ENCODE measurements around the gene MPZL2. TPM values are rescaled to one million over a fixed set of nuclear protein-coding genes. Genes with fewer than 3 reads are reported as not detected.
"Not testable (repeated sequence)": the region's sequence is repeated elsewhere in the genome, so short reads cannot be mapped to it uniquely, and the experiment has no call there.

MPZL2 gene
- total RNA-seq: 10 to 100 TPM; 15.8 to 17.8 TPM

DNA sequence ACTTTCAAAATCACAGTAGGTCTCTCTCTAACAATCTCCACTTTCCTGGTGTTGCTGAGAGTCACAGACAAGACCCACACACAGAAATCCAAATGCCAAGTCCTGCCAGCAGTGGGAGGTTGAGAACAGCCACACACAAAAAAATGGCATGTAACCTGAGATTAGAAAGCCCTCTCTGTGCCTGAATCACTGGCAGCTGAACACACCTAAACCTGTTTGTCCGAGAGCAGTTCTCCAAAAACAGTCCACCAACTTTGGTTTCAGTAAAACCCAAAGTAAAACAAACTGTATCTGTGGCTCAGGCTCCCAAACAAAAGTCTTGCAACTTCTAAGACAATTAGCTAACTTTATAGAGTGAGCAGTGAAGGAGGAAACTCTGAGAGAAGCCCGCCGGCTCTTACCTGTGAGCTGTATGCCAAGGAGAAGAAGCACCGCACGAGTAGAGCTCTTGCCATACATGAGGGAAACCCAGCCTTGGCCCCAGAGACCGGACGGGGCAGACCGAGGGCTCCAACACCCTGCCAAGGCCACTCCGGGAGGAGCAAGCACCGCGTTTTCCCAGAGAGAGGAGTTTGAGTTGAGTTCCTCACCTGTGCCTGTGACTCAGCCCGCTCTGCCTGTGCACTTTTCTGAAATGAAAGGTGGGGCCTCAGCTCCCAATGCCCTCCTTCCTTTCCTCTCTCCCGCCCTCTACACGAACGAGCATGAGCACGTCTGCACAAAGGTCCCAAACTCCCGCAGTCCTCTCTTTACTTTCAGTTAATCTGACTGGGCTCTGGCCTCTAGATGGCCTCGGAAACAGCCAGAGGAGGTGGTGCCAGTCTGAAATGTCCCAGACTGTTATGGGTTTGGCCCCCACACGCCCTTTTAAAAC is at the start of gene MPZL2:
MPZL2 (minus strand) TSS at position 603 of the 874 bp plus-strand sequence; CDS start at position 459, 144 bp downstream.
- intact Hi-C loops (cut with micrococcal nuclease): no loop called here
- DNase-seq: peak; percentile 54
- CTCF ChIA-PET: interaction anchor here (0.6 to 1.8 kb wide), 8 partner anchors 12 to 93 kb away, joined by 3 to 7 read pairs (median 4); partner anchors contain the start of gene MPZL3
- Mint-ChIP-seq H3K4me1 (ENCODE audit: low read depth) (peaks cover 34% of the 10 kb centered on the region), H3K36me3 (peaks cover 17% of the 10 kb centered on the region), H3K4me3 (peak within 1 kb of the TSS; percentile 72), H3K9me3 (no peaks in the 10 kb centered on the region), H3K27me3 (no peaks in the 10 kb centered on the region), H3K27ac (peak within 1 kb of the TSS; percentile 31)
- POLR2A ChIA-PET: interaction anchor here (1.0 kb wide), 2 partner anchors 12 to 65 kb away, joined by 3 to 5 read pairs; partner anchors contain the start of gene MPZL3

DNA sequence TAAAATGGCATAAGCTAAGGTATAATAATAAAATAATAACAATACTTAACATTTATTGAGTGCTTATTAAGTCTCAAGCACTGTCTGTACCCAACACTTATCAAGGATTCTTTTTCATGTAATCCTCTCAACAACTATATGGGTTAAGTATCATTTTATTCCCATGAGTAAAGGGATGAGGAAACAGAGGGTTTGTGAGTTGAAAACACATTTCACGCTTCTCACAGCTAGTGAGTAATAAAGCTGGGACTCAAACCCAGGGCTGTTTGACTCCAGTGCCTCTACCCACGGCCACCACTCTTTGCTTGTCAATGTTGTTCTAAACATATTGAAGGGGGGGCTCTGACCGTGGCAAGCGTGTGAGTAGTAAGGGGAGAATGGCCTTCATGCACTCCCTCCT is 49.1 kb upstream of the MPZL2 start:
- H3K36me3 Mint-ChIP-seq: peaks cover 75% of the 10 kb centered on the region
- no peak for DNase-seq
- peaks cover 3% of the 10 kb centered on the region for H3K9me3 Mint-ChIP-seq
- no peaks in the 10 kb centered on the region for H3K27me3 Mint-ChIP-seq
- H3K4me1 Mint-ChIP-seq (ENCODE audit: low read depth): peaks cover 84% of the 10 kb centered on the region
- CTCF ChIA-PET: interaction anchor here (1.3 kb wide), 1 partner anchor 18 kb away, joined by 4 read pairs; no protein-coding TSS in a partner anchor
- no peak overlapping the region for H3K27ac Mint-ChIP-seq
- POLR2A ChIA-PET: interaction anchor here (0.7 kb wide), 1 partner anchor 10 kb away, joined by 3 read pairs; no protein-coding TSS in a partner anchor
- intact Hi-C loops (cut with micrococcal nuclease): no loop called here
- no peak overlapping the region for H3K4me3 Mint-ChIP-seq

DNA sequence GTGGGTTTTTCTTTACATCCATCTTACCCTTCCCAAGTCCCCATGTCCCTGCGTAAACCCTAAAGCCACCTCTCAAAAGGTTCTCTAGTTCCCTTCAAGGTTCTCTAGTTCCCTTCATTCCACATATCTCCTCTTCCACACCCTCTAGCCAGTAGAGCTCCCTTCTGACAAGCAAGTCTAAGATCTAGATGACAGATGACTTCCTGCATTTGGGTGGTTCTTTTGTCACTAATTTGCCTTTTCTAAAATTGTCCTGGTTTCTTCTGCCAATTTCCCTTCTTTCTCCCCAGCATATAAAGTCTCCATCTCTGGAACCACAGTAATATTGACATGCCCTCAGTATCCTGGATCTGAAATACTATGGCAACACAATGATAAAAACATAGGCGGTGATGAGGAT is 48.2 kb upstream of the MPZL2 start:
- DNase-seq: no peak
- Mint-ChIP-seq H3K9me3 (peaks cover 3% of the 10 kb centered on the region), H3K4me1 (ENCODE audit: low read depth) (peaks cover 88% of the 10 kb centered on the region), H3K36me3 (peaks cover 83% of the 10 kb centered on the region), H3K27ac (peak overlapping the region; percentile 82), H3K4me3 (no peak overlapping the region), H3K27me3 (no peaks in the 10 kb centered on the region)
- intact Hi-C loops (cut with micrococcal nuclease): no loop called here
- CTCF ChIA-PET: interaction anchor here (2.1 to 8.8 kb wide), 2 partner anchors 17 to 114 kb away, joined by 5 to 67 read pairs; no protein-coding TSS in a partner anchor
- POLR2A ChIA-PET: no interaction called here

DNA sequence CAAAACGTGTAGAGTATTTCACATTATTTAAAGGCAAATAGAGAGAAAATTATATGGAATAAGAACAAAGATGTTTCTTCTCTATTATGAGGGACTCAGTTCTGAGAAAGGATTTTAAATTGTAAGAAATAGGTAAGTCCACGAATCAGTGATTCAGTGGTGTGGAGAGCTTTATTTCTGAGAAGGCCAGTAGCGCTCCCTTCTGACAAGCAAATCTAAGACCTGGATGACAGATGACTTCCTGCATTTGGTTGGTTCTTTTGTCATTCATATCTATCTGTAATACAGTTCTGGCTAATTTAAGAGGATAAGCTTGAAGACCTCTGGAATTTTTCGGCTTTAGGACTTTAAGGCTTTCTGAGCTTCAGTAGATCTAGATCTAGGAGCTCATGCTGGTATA is 47.4 kb upstream of the MPZL2 start:
- peaks cover 3% of the 10 kb centered on the region for H3K9me3 Mint-ChIP-seq
- H3K36me3 Mint-ChIP-seq: peaks cover 85% of the 10 kb centered on the region
- POLR2A ChIA-PET: no interaction called here
- H3K4me1 Mint-ChIP-seq (ENCODE audit: low read depth): peaks cover 89% of the 10 kb centered on the region
- DNase-seq: no peak
- H3K27me3 Mint-ChIP-seq: no peaks in the 10 kb centered on the region
- intact Hi-C loops (cut with micrococcal nuclease): no loop called here
- CTCF ChIA-PET: interaction anchor here (0.7 to 8.8 kb wide), 3 partner anchors 16 to 324 kb away, joined by 3 to 67 read pairs (median 5); no protein-coding TSS in a partner anchor
- H3K27ac Mint-ChIP-seq: peak overlapping the region; percentile 79
- H3K4me3 Mint-ChIP-seq: no peak overlapping the region

DNA sequence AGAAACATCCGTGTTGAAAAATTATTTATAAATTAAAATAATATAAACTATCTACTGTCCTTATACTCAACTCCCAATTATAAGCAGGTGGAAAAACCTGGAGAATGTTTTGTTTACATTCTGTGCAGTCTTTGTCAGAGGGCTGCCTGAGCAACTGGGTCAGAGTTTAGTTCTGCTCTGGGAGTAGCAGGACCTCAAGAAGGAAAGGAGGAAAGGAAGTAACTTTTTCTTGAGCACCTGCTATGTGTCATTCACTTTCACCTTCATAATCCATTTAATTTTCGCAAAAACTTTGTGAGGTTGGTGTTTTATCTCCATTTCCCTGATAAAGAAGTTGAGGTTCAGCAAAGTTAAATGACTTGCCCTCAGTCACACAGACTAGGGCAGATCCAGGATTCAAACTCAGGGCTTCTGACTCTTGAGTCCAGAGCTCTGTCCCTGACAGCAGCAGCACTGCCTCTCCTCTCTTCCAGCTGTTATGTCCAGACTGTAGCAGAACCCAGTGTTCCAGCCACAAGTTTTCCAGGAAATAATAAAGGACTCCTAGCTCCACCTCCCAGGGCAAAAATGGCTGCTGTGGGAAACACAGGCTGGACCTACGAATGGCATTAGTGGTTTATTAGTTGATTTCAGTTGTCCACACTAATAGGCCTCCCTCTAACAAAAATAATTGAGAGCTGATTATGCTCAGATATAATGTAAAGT is 46.8 kb upstream of the MPZL2 start:
- intact Hi-C loops (cut with micrococcal nuclease): no loop called here
- H3K27me3 Mint-ChIP-seq: no peaks in the 10 kb centered on the region
- H3K9me3 Mint-ChIP-seq: peaks cover 3% of the 10 kb centered on the region
- ChIA-PET CTCF (interaction anchor here (0.7 to 8.8 kb wide), 5 partner anchors 15 to 323 kb away, joined by 3 to 67 read pairs (median 5); no protein-coding TSS in a partner anchor), POLR2A (no interaction called here)
- peaks cover 86% of the 10 kb centered on the region for H3K4me1 Mint-ChIP-seq (ENCODE audit: low read depth)
- H3K36me3 Mint-ChIP-seq: peaks cover 84% of the 10 kb centered on the region
- no peak overlapping the region for H3K4me3 Mint-ChIP-seq
- H3K27ac Mint-ChIP-seq: peak overlapping the region; percentile 79
- DNase-seq: no peak

DNA sequence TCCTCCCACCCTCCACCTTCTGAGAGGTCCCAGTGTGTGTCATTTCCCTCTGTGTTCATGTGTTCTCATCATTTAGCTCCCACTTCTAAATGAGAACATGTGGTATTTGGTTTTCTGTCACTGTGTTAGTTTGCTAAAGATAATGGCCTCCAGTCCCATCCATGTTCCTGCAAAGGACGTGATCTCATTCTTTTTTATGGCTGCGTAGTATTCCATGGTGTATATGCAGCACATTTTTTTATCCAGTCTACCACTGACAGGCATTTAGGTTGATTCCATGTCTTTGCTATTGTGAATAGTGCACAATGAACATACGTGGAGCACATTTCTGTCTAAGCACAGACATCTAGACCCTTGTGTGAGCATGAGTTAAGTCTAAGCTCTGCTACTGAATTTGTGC is 46.2 kb upstream of the MPZL2 start:
- peaks cover 83% of the 10 kb centered on the region for H3K36me3 Mint-ChIP-seq
- intact Hi-C loops (cut with micrococcal nuclease): no loop called here
- no peaks in the 10 kb centered on the region for H3K27me3 Mint-ChIP-seq
- H3K4me1 Mint-ChIP-seq (ENCODE audit: low read depth): peaks cover 82% of the 10 kb centered on the region
- no peak overlapping the region for H3K4me3 Mint-ChIP-seq
- peak overlapping the region; percentile 79 for H3K27ac Mint-ChIP-seq
- H3K9me3 Mint-ChIP-seq: peaks cover 3% of the 10 kb centered on the region
- no peak for DNase-seq
- POLR2A ChIA-PET: no interaction called here
- CTCF ChIA-PET: interaction anchor here (1.2 to 8.8 kb wide), 3 partner anchors 15 to 49 kb away, joined by 3 to 67 read pairs (median 5); no protein-coding TSS in a partner anchor

DNA sequence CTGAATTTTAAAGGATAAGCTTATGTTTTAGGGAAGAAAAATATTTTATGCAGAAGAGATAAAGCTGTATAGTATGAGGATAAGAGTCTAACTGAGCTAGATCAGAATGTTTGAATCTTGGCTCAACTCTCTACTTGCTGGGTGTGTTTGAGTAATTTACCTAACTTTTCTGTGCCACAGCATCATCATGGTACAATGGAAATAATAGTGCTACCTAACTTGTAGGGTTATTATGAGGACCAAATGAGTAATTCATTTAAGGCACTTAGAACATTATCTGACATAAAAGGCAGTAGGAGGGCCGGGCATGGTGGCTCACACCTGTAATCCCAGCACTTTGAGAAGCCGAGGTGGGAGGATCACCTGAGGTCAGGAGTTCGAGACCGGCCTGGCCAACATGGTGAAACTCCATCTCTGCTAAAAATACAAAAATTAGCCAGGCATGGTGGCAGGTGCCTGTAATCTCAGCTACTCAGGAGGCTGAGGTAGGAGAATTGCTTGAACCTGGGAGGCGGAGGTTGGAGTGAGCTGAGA is 45.0 kb upstream of the MPZL2 start:
- Mint-ChIP-seq H3K4me3 (peak overlapping the region; percentile 33), H3K27ac (peak overlapping the region; percentile 100), H3K4me1 (ENCODE audit: low read depth) (peaks cover 77% of the 10 kb centered on the region), H3K36me3 (peaks cover 79% of the 10 kb centered on the region)
- ChIA-PET CTCF (interaction anchor here (0.7 to 8.8 kb wide), 8 partner anchors 13 to 138 kb away, joined by 3 to 67 read pairs (median 4); no protein-coding TSS in a partner anchor), POLR2A (interaction anchor here (0.9 to 1.6 kb wide), 6 partner anchors 48 to 130 kb away, joined by 3 to 7 read pairs (median 3); no protein-coding TSS in a partner anchor)
- peak; percentile 54 for DNase-seq
- intact Hi-C loops (cut with micrococcal nuclease); H3K27me3 Mint-ChIP-seq; H3K9me3 Mint-ChIP-seq: not testable (repeated sequence)

DNA sequence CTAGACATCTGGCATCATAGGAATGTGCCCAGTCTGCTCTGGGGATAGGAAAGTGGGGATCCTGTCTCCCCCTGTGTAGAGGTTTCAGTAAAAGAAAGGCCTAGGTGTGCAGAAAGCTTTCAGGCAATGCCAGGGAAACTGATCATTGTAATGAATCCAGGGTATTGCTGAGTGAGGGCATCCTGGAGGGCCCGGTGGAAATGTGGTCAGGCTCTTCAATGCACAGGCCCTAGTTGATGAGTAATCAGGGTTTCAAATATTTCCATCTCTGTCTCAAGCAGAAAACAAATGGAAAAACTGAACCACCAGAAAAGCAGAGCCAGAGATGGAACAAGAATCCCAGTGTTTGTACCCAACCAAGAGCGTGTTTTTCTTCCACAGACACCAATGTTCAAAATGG is 42.5 kb upstream of the MPZL2 start:
- Mint-ChIP-seq H3K9me3 (peaks cover 3% of the 10 kb centered on the region), H3K27ac (peak overlapping the region; percentile 100), H3K4me1 (ENCODE audit: low read depth) (peaks cover 77% of the 10 kb centered on the region), H3K36me3 (peaks cover 59% of the 10 kb centered on the region), H3K4me3 (peak overlapping the region; percentile 100), H3K27me3 (no peaks in the 10 kb centered on the region)
- ChIA-PET CTCF (interaction anchor here (0.6 to 8.8 kb wide), 4 partner anchors 11 to 108 kb away, joined by 3 to 67 read pairs (median 10); no protein-coding TSS in a partner anchor), POLR2A (interaction anchor here (0.6 to 2.6 kb wide), 5 partner anchors 11 to 468 kb away, joined by 3 to 11 read pairs (median 6); partner anchors contain the start of genes ARCN1 and JAML)
- peak; percentile 78 for DNase-seq
- intact Hi-C loops (cut with micrococcal nuclease): loop anchor here (1.0 to 2.0 kb wide), 4 partner anchors 32 to 94 kb away; partner anchors contain the start of genes ATP5MG and CD3G

DNA sequence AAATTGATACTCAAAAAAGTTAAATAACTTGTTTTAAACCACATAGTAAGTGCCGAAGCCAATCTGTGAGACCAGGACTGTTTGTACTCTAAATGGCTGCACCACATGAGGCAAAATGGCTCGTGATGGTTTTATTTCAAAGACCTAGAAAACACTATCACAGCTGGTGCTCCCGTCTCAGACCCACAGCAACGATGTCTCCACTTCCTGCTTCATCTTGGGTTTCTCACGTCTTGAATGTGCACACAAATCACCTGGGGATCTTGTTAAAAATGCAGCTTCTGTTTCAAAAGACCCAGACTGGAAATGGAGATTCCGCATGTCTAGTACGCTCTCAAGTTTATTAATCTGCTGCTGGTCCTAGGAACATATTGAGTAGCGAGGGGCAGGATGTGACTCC is 41.6 kb upstream of the MPZL2 start:
- peak; percentile 49 for DNase-seq
- H3K27me3 Mint-ChIP-seq: no peaks in the 10 kb centered on the region
- CTCF ChIA-PET: interaction anchor here (0.6 to 8.8 kb wide), 5 partner anchors 10 to 103 kb away, joined by 3 to 67 read pairs (median 17); partner anchors contain the start of genes CD3D and CD3G

DNA sequence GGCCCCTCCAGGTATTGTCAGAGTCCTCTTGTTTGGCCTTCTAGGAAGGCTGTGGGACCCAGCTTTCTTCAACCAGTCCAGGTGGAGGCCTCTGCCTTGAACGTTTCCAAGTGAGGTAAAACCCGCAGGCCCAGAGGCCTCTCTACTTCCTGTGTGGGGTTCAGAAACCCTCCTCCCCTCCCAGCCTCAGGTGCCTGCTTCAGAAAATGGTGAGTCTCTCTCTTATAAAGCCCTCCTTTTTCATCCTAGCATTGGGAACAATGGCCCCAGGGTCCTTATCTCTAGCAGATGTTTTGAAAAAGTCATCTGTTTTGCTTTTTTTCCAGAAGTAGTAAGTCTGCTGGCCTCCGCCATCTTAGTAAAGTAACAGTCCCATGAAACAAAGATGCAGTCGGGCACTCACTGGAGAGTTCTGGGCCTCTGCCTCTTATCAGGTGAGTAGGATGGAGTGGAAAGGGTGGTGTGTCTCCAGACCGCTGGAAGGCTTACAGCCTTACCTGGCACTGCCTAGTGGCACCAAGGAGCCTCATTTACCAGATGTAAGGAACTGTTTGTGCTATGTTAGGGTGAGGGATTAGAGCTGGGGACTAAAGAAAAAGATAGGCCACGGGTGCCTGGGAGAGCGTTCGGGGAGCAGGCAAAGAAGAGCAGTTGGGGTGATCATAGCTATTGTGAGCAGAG is 40.6 kb upstream of the MPZL2 start, which contains the start of gene CD3E:
CD3E (plus strand) TSS at position 163 of the 681 bp plus-strand sequence; CDS start at position 386, 223 bp downstream.
- H3K36me3 Mint-ChIP-seq: peaks cover 45% of the 10 kb centered on the region
- POLR2A ChIA-PET: interaction anchor here (0.7 to 2.6 kb wide), 12 partner anchors 9 to 268 kb away, joined by 3 to 17 read pairs (median 4); partner anchors contain the start of genes JAML and MPZL3

More for the DNA sequence above, 41.6 kb upstream of the MPZL2 start:
- H3K36me3 Mint-ChIP-seq: peaks cover 52% of the 10 kb centered on the region
- peaks cover 3% of the 10 kb centered on the region for H3K9me3 Mint-ChIP-seq
- intact Hi-C loops (cut with micrococcal nuclease): loop anchor here (1.0 to 2.0 kb wide), 6 partner anchors 33 to 131 kb away; partner anchors contain the start of genes ATP5MG, CD3G and KMT2A
- H3K27ac Mint-ChIP-seq: peak overlapping the region; percentile 100
- H3K4me3 Mint-ChIP-seq: peak overlapping the region; percentile 100
- POLR2A ChIA-PET: interaction anchor here (0.7 to 2.6 kb wide), 9 partner anchors 10 to 267 kb away, joined by 3 to 17 read pairs (median 5); partner anchors contain the start of genes ARCN1, JAML and MPZL3
- H3K4me1 Mint-ChIP-seq (ENCODE audit: low read depth): peaks cover 74% of the 10 kb centered on the region

More for the DNA sequence above, 40.6 kb upstream of the MPZL2 start, which contains the start of gene CD3E:
- DNase-seq: peak; percentile 84
- Mint-ChIP-seq H3K4me3 (peak within 1 kb of the TSS; percentile 100), H3K27me3 (no peaks in the 10 kb centered on the region), H3K27ac (peak within 1 kb of the TSS; percentile 100), H3K4me1 (ENCODE audit: low read depth) (peaks cover 66% of the 10 kb centered on the region), H3K9me3 (no peaks in the 10 kb centered on the region)
- CTCF ChIA-PET: interaction anchor here (1.2 to 8.8 kb wide), 7 partner anchors 9 to 106 kb away, joined by 3 to 67 read pairs (median 10); partner anchors contain the start of genes CD3D and CD3G
- intact Hi-C loops (cut with micrococcal nuclease): loop anchor here (1.0 to 2.0 kb wide), 3 partner anchors 64 to 694 kb away; partner anchors contain the start of genes CENATAC and KMT2A
